NT2/D1 (cell line): Measurements from ENCODE around the gene SDC4.
A peak's percentile ranks its signal among the peaks of the same experiment; 100 is the strongest.

Source experiments
- DNase-seq: peaks from one replicate; pipeline ENCODE4 v3.0.0-alpha.2; 2011; ENCODE audit warnings: low read depth, low spot score
- H3K27me3 ChIP-seq: 2 replicates; pipeline ENCODE4 v1.6.0; 2011; ENCODE audit warnings: mild to moderate bottlenecking; ENCODE audit not compliant: insufficient read length, insufficient read depth
- H3K36me3 ChIP-seq: 2 replicates; pipeline ENCODE4 v1.6.1; 2011; ENCODE audit warnings: mild to moderate bottlenecking, low read length, mixed read lengths; ENCODE audit not compliant: insufficient read depth, insufficient read length
- H3K4me1 ChIP-seq: 2 replicates; pipeline ENCODE4 v1.5.1; 2011; ENCODE audit not compliant: insufficient read depth, insufficient read length
- H3K4me3 ChIP-seq: 2 replicates; pipeline ENCODE4 v1.5.1; 2011; ENCODE audit warnings: low read depth; ENCODE audit not compliant: insufficient read length
- H3K9ac ChIP-seq: 2 replicates; pipeline ENCODE4 v1.6.0; 2011; ENCODE audit warnings: low read depth; ENCODE audit not compliant: insufficient read length
- H3K9me3 ChIP-seq: 2 replicates; pipeline ENCODE4 v1.5.1; 2011; ENCODE audit warnings: mild to moderate bottlenecking, low read length; ENCODE audit not compliant: insufficient read depth
- SUZ12 ChIP-seq: IDR thresholded peaks from 2 replicates; pipeline ENCODE4 v1.6.1; 2011; ENCODE audit not compliant: insufficient read length, insufficient read depth; ENCODE audit errors: extremely low read depth
- YY1 ChIP-seq: IDR thresholded peaks from 2 replicates; pipeline ENCODE4 v1.6.1; 2011; ENCODE audit not compliant: insufficient read length, insufficient read depth
- ZNF274 ChIP-seq: IDR thresholded peaks from 2 replicates; pipeline ENCODE4 v1.6.1; 2011; ENCODE audit warnings: mild to moderate bottlenecking, low read depth, low read length

Gene SDC4

DNA sequence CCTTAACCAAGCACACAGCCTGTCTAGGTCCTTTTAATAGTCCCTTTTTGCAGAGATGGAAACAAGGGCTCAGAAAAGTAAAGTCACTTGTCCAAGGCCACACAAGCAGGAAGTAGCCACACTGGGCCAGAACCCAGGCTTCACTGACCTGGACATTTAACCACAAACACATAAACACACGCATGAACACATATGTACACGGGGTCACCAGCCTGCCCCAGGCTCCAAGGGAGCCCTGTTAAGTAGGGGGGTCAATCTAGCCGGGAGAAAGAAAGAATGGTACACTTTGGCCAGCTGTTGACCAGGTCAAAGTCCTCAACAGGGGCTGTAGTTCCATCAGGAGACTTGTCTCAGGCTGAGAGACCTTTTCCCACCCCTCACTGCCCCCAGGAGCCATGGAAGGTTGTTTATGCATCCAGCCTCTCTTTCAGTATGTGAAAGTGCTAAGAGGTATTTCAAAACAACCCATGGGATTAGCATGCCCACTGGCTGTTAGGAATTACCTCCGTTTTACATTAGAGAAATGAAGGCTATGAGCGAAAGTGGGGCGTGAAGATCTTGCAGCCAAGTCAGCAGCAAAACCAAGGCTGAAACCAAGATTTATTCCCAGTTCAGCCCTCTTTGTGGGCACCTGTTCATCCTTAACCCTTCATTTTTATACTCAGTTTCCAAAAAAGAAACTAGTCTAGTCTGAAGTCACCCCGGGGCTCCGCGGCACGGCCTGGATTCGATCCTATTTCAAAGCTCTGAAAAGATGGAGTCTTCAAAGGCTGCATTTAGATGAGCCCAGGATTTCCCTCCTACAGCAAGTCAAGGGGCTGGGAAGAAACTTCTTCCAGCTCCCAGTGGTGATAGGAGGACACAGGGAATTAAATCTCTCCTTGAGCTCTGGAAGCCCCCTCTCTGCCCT is 9.8 kb downstream of the SDC4 start:
- Histone ChIP-seq H3K27me3 (no peaks in the 10 kb centered on the region), H3K4me1 (peaks cover 31% of the 10 kb centered on the region), H3K36me3 (peaks cover 61% of the 10 kb centered on the region), H3K9ac (no peak overlapping the region), H3K4me3 (no peak overlapping the region), H3K9me3 (no peaks in the 10 kb centered on the region)
- DNase-seq, result no peak
- TF ChIP-seq ZNF274 (no peak), SUZ12 (no peak)

DNA sequence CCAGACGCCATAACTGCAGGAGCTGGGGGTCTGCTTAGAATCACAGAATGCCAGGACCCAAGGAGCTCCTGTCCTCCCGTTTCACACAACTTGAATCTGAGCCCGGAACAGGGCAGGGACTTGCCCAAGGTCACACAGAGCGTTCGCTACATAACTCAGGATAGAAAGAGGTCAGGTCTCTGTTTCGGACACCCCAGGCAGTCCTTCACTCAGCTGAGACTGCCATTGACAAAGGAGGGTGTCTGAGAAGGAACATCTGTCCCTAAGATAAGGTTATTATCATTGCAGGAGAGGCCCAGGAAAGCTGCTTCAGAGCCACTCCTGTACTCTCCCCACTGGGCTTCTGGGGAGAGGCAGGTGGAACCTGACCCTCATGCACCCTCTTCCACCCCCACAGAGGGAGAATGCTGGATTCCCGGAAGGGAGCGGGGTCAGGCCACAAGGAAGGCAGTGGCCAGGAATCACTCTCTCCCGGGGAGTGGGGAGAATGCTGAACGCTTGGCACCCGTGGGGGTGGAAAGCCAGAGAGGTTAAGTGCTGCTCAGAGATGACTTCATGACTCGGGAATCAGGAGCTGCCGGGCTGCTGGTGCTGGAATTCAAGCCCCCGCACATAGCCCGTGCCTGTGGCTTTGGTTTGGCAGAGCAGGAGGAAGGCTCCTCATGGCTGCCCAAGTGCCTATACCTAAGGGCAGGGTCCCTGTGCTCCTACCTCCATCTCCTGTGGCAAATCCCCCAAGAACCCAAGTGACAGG is 10.7 kb downstream of the SDC4 start:
- peaks cover 70% of the 10 kb centered on the region for H3K36me3 ChIP-seq
- H3K9me3 ChIP-seq, result no peaks in the 10 kb centered on the region
- no peak for TF ChIP-seq YY1
- H3K4me1 ChIP-seq, result peaks cover 31% of the 10 kb centered on the region
- peak overlapping the region; percentile 51 for H3K9ac ChIP-seq
- DNase-seq, result no peak
- no peak overlapping the region for H3K4me3 ChIP-seq
- no peaks in the 10 kb centered on the region for H3K27me3 ChIP-seq

DNA sequence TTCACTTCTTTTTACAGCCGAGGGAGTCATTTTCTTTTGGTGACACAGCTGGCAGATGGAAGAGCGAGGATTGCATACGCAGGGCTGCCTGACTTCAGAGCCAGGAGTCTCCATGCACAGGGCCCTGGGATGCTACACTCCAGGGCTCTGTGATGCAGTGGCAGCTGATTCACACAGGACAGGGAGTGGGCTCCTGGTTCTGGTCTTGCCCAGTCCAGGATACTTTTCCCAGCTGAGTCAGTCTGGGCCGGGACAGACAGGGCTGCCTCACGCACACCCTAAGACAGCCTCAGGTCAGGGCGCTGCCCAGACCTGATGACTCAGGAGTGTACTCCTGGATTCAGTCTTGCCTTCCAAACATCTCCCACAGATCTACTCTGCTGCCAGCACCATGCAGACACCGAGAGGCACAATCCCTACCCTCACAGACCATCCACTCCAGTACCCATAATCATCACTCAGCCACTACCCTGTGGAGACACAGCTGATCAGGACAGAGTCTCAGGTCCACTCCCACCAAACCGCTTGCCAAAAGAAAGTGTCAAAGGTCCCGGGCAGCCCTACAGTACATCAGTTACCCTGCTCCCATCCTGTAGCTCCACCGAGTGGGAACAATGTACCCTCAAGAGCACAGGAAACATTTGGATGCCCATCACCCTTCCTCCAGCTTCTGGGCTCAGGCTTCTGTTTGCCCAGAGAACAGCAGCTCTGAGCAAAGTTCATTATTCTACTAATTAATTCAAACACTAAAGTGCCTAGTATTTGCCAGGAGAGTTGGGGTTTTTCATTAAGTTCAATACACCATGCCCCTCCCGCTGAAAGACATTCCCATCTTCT is 11.5 kb downstream of the SDC4 start:
- Histone ChIP-seq H3K9ac (no peak overlapping the region), H3K9me3 (no peaks in the 10 kb centered on the region), H3K4me1 (peaks cover 31% of the 10 kb centered on the region), H3K36me3 (peaks cover 78% of the 10 kb centered on the region), H3K4me3 (no peak overlapping the region), H3K27me3 (no peaks in the 10 kb centered on the region)
- DNase-seq, result no peak
- TF ChIP-seq SUZ12 (no peak), YY1 (no peak), ZNF274 (no peak)

DNA sequence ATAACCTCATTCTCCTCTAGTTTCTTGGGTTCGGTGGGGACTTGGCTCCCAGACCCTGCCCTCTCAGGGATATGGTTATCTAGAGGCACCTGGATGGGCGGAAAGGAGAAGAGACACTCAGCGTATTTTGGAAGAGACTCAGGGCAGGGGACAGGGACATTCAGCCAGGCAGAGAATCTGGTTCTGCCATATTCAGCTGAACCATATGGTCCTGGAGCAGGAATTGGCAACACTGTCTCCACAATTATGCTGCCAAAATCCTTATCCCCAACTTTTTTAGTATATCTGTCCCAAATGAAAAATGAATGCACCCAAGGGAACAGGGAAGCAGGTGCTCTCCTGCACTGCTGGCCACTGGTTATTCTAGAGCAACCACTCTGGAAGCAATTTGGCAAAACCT is 17.7 kb downstream of the SDC4 start:
- H3K36me3 ChIP-seq, result peaks cover 97% of the 10 kb centered on the region

DNA sequence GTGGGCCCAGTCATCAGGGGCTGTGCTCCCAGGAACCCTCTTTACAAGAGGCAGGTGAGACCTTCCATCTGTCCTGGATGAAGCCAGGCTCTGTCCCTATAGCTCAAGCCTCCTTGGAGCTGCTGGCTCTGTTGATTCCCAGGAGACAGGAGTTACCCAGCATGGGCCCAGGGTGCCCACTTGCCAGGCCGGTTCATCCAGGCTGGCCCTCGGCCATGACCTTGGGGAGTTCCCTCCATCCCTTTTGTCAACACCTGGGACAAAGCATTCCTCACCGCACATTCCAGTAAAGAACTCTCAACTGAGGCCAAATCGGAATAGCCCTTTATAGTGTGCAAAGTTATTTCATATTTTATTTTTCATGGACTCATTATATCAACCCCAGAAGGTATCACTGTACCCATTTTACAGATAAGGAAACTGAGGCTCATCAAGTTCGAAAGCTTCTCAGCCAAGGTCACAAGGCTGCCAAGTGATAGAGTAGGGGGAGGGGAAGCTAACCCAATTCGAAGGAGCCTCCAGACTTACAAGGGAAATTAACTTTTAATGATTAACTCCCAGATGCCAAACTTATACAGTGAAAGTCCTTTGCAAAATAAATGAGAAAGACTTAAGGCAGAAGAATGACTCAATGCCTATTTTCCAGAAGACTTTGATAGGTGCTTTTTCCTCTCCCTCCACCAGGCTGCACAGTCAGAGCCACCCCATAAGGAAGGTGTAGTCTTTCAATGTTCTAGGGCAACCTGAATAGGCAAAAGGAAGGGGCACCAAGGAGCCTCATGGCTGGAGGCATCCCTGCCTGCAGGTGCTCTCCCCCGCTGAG is 18.5 kb downstream of the SDC4 start:
- Histone ChIP-seq H3K4me1 (peaks cover 3% of the 10 kb centered on the region), H3K9ac (no peak overlapping the region), H3K4me3 (no peak overlapping the region), H3K36me3 (peaks cover 97% of the 10 kb centered on the region), H3K9me3 (no peaks in the 10 kb centered on the region), H3K27me3 (no peaks in the 10 kb centered on the region)
- DNase-seq, result no peak
- TF ChIP-seq SUZ12 (no peak), ZNF274 (no peak), YY1 (no peak)

More for the DNA sequence above, 17.7 kb downstream of the SDC4 start:
- no peak overlapping the region for H3K4me3 ChIP-seq
- no peaks in the 10 kb centered on the region for H3K27me3 ChIP-seq
- H3K9me3 ChIP-seq, result no peaks in the 10 kb centered on the region
- TF ChIP-seq YY1 (no peak), ZNF274 (no peak), SUZ12 (no peak)
- H3K9ac ChIP-seq, result no peak overlapping the region
- H3K4me1 ChIP-seq, result no peaks in the 10 kb centered on the region
- no peak for DNase-seq

DNA sequence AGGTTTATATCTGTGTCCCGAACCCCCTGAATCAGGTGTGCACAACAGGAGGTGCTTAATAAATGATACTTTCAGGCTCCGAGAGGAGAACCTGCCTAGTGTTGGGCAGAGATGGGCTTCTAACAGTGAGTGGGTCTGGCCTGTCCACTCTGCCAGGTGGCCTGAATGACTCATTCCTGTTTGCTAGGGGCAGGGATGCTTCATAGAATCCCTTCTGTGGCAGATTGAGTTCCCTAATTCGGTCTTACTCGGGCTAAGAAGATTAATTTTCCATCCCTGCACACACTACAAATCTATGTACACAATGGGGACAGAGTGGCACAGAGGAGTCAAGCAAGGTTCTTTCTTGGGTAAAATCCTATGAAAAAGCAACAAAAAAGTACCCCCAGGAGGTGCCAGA is 19.8 kb downstream of the SDC4 start:
- H3K27me3 ChIP-seq, result no peaks in the 10 kb centered on the region
- peaks cover 90% of the 10 kb centered on the region for H3K36me3 ChIP-seq
- no peak for TF ChIP-seq SUZ12
- TF ChIP-seq YY1, result no peak
- TF ChIP-seq ZNF274, result no peak
- H3K4me1 ChIP-seq, result peaks cover 3% of the 10 kb centered on the region
- no peak overlapping the region for H3K9ac ChIP-seq
- DNase-seq, result no peak
- H3K9me3 ChIP-seq, result no peaks in the 10 kb centered on the region
- no peak overlapping the region for H3K4me3 ChIP-seq
